GM23338 (cell line): ENCODE data around the gene TTC39A. TPM values are rescaled to one million over a fixed set of nuclear protein-coding genes. Genes with fewer than 3 reads are reported as not detected.

Experiments
- ATAC-seq: fragments of 200-7000 bp; cut with Tn5 transposase; 3 replicates; pipeline ENCODE4 v1.9.1; 2020
- DNase-seq: peaks from one replicate; pipeline ENCODE4 v3.0.0-alpha.2; 2015; ENCODE audit warnings: low spot score
- H2AFZ ChIP-seq: fragments of 200-600 bp; sonication (generic); 2 replicates; pipeline ENCODE4 v1.8.0; 2016; ENCODE audit warnings: antibody characterized with exemption, mild to moderate bottlenecking, moderate library complexity
- H3F3A ChIP-seq: fragments of 200-600 bp; sonication (generic); replicated peaks from 2 replicates; pipeline ENCODE4 v1.8.0; 2017; ENCODE audit warnings: antibody characterized with exemption, mixed run types, low read depth
- H3K27ac ChIP-seq: fragments of 200-600 bp; sonication (generic); 2 replicates; pipeline ENCODE4 v1.6.1; 2016; ENCODE audit warnings: low read depth
- H3K27me3 ChIP-seq: fragments of 200-600 bp; sonication (generic); 2 replicates; pipeline ENCODE4 v1.8.0; 2016; ENCODE audit warnings: mild to moderate bottlenecking, mixed run types, moderate library complexity; ENCODE audit not compliant: insufficient read depth
- H3K36me3 ChIP-seq: fragments of 200-600 bp; sonication (generic); 2 replicates; pipeline ENCODE4 v1.8.0; 2016; ENCODE audit warnings: mild to moderate bottlenecking; ENCODE audit not compliant: insufficient read depth
- H3K4me1 ChIP-seq: fragments of 200-600 bp; sonication (generic); 2 replicates; pipeline ENCODE4 v1.8.0; 2016; ENCODE audit warnings: mild to moderate bottlenecking, moderate library complexity; ENCODE audit not compliant: insufficient read depth
- H3K4me2 ChIP-seq: fragments of 200-600 bp; sonication (generic); 2 replicates; pipeline ENCODE4 v1.7.1; 2017; ENCODE audit warnings: mixed run types
- H3K4me3 ChIP-seq: fragments of 200-600 bp; sonication (generic); 2 replicates; pipeline ENCODE4 v1.6.1; 2016; ENCODE audit warnings: mixed run types
- H3K79me2 ChIP-seq: fragments of 200-600 bp; sonication (generic); replicated peaks from 2 replicates; pipeline ENCODE4 v1.8.0; 2017; ENCODE audit warnings: mild to moderate bottlenecking; ENCODE audit not compliant: insufficient read depth
- H3K9me2 ChIP-seq: fragments of 200-600 bp; sonication (generic); 2 replicates; pipeline ENCODE4 v1.8.0; 2017; ENCODE audit not compliant: insufficient read depth
- H4K20me1 ChIP-seq: fragments of 200-600 bp; sonication (generic); replicated peaks from 2 replicates; pipeline ENCODE4 v1.8.0; 2017; ENCODE audit warnings: mild to moderate bottlenecking; ENCODE audit not compliant: insufficient read depth
- H3K27ac Mint-ChIP-seq: 2 replicates; pipeline ENCODE4 v1.8.0; 2020; ENCODE audit warnings: inconsistent platforms, mild to moderate bottlenecking, moderate library complexity, mixed read lengths
- H3K27me3 Mint-ChIP-seq: 3 replicates; pipeline ENCODE4 v1.8.0; 2022; ENCODE audit warnings: low read depth, mild to moderate bottlenecking, moderate library complexity, mixed read lengths, inconsistent platforms; ENCODE audit not compliant: insufficient read depth, poor library complexity
- H3K36me3 Mint-ChIP-seq: 3 replicates; pipeline ENCODE4 v1.8.0; 2021; ENCODE audit warnings: low read depth, mild to moderate bottlenecking, inconsistent platforms, moderate library complexity, mixed read lengths
- H3K4me1 Mint-ChIP-seq: 3 replicates; pipeline ENCODE4 v1.8.0; 2020; ENCODE audit warnings: mild to moderate bottlenecking, inconsistent platforms, mixed read lengths
- H3K4me3 Mint-ChIP-seq: 3 replicates; pipeline ENCODE4 v1.8.0; 2021; ENCODE audit warnings: moderate library complexity, mild to moderate bottlenecking, inconsistent platforms, mixed read lengths
- H3K9me3 Mint-ChIP-seq: 3 replicates; pipeline ENCODE4 v1.8.0; 2020; ENCODE audit warnings: moderate library complexity, mild to moderate bottlenecking, inconsistent platforms, mixed read lengths
- CREB1 ChIP-seq: fragments of 250-450 bp; sonication (Bioruptor Pico); IDR thresholded peaks from 2 replicates; pipeline ENCODE4 v1.5.0; 2020; ENCODE audit warnings: low read depth, mild to moderate bottlenecking, moderate library complexity
- EZH2 ChIP-seq: fragments of 200-600 bp; sonication (generic); IDR thresholded peaks from one replicate; pipeline ENCODE4 v1.8.0; 2017; ENCODE audit warnings: antibody characterized with exemption, mild to moderate bottlenecking, low read depth; ENCODE audit not compliant: unreplicated experiment
- EZH2phosphoT487 ChIP-seq: fragments of 200-600 bp; sonication (generic); IDR thresholded peaks from one replicate; pipeline ENCODE4 v1.8.1; 2018; ENCODE audit warnings: antibody characterized with exemption; ENCODE audit not compliant: unreplicated experiment
- JUNB ChIP-seq: IDR thresholded peaks from one replicate; pipeline ENCODE4 v1.6.1; 2016; ENCODE audit warnings: antibody characterized with exemption; ENCODE audit not compliant: unreplicated experiment
- NANOG ChIP-seq: IDR thresholded peaks from 2 replicates; pipeline ENCODE4 v1.6.1; 2016; ENCODE audit warnings: antibody characterized with exemption, borderline replicate concordance
- ZNF114 ChIP-seq: fragments of 250-450 bp; sonication (Bioruptor Pico); IDR thresholded peaks from 2 replicates; pipeline ENCODE4 v1.5.0; 2020; ENCODE audit warnings: mild to moderate bottlenecking, moderate library complexity
- ZNF331 ChIP-seq: fragments of 250-450 bp; sonication (Bioruptor Pico); IDR thresholded peaks from 2 replicates; pipeline ENCODE4 v1.5.0; 2020; ENCODE audit warnings: low read depth, mild to moderate bottlenecking, moderate library complexity
- polyA plus RNA-seq: library from polyadenylated mRNA; unstranded; fragments of >200 nt; fragmentation: Nextera tagmentation; extraction: Ambion mirVana; gene quantifications from 2 replicates; pipeline ENCODE4 v1.2.1, GENCODE V29; 2016
- total RNA-seq: library from RNA; depleted of rRNA; stranded (reverse); fragments of >200 nt; shearing (Covaris generic); gene quantifications from 2 replicates; pipeline ENCODE4 v1.2.3, GENCODE V29; 2014
- TF ChIP-seq, protein P1 (sequence below): IDR thresholded peaks from 2 replicates; pipeline ENCODE4 v1.6.1; 2016; ENCODE audit warnings: antibody characterized with exemption
- TF ChIP-seq, protein P2 (sequence below), 2 experiments: fragments of 200-600 bp in 1 of 2; sonication (generic) in 1 of 2; conservative IDR thresholded peaks; 2 replicates each; pipeline versions ENCODE4 v1.5.1 to v1.6.1; 2016 to 2017; ENCODE audit warnings: antibody characterized with exemption in 2 of 2, low read depth in 2 of 2, mild to moderate bottlenecking in 2 of 2, moderate library complexity in 1 of 2
- TF ChIP-seq, protein P3 (sequence below): fragments of 250-450 bp; sonication (Bioruptor Pico); IDR thresholded peaks from 2 replicates; pipeline ENCODE4 v1.5.0; 2020; ENCODE audit warnings: mild to moderate bottlenecking, moderate library complexity

The TTC39A gene
- total and polyA plus RNA-seq, 2 experiments from 2014 or later: 2.3 to 7.1 TPM

DNA sequence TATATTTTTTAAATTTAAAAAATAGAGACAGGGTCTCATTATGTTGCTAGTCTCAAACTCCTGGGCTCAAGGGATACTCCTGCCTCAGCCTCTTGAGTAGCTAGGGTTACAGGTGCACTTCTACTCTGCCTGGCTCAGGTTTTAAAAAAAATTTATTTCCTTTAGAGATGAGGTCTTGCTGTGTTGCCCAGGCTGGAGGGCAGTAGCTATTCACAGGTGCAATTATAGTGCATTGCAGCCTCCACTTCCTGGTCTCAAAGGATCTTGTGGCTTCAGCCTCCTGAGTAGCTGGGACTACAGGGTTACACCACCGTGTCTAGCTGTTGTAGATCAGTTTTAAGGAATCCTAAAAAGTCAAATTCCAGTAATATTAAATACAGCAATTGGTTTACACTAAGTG lies 89.2 kb downstream of the TTC39A start:
- no peaks in the 10 kb centered on the region for H3F3A ChIP-seq
- DNase-seq (no peak), ATAC-seq (no peak)
- Mint-ChIP-seq H3K9me3 (no peaks in the 10 kb centered on the region), H3K27ac (no peak overlapping the region), H3K36me3 (no peaks in the 10 kb centered on the region), H3K4me3 (no peak overlapping the region), H3K4me1 (peaks cover 20% of the 10 kb centered on the region), H3K27me3 (no peaks in the 10 kb centered on the region)
- no peak overlapping the region for H3K27ac ChIP-seq
- no peaks in the 10 kb centered on the region for H3K9me2 ChIP-seq
- H3K79me2 ChIP-seq: peaks cover 96% of the 10 kb centered on the region
- no peaks in the 10 kb centered on the region for H3K27me3 ChIP-seq
- TF ChIP-seq, protein P1, sequence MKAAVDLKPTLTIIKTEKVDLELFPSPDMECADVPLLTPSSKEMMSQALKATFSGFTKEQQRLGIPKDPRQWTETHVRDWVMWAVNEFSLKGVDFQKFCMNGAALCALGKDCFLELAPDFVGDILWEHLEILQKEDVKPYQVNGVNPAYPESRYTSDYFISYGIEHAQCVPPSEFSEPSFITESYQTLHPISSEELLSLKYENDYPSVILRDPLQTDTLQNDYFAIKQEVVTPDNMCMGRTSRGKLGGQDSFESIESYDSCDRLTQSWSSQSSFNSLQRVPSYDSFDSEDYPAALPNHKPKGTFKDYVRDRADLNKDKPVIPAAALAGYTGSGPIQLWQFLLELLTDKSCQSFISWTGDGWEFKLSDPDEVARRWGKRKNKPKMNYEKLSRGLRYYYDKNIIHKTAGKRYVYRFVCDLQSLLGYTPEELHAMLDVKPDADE: no peak
- TF ChIP-seq, protein P2, sequence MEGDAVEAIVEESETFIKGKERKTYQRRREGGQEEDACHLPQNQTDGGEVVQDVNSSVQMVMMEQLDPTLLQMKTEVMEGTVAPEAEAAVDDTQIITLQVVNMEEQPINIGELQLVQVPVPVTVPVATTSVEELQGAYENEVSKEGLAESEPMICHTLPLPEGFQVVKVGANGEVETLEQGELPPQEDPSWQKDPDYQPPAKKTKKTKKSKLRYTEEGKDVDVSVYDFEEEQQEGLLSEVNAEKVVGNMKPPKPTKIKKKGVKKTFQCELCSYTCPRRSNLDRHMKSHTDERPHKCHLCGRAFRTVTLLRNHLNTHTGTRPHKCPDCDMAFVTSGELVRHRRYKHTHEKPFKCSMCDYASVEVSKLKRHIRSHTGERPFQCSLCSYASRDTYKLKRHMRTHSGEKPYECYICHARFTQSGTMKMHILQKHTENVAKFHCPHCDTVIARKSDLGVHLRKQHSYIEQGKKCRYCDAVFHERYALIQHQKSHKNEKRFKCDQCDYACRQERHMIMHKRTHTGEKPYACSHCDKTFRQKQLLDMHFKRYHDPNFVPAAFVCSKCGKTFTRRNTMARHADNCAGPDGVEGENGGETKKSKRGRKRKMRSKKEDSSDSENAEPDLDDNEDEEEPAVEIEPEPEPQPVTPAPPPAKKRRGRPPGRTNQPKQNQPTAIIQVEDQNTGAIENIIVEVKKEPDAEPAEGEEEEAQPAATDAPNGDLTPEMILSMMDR (conservative IDR thresholded peaks at IDR 0.05; ENCODE audit: low read depth in 2 of 2): no peak
- TF ChIP-seq JUNB: no peak
- no peak overlapping the region for H3K4me2 ChIP-seq
- H4K20me1 ChIP-seq: peaks cover 33% of the 10 kb centered on the region
- H2AFZ ChIP-seq: no peak overlapping the region
- no peaks in the 10 kb centered on the region for H3K36me3 ChIP-seq
- H3K4me3 ChIP-seq: no peak overlapping the region
- peaks cover 24% of the 10 kb centered on the region for H3K4me1 ChIP-seq

DNA sequence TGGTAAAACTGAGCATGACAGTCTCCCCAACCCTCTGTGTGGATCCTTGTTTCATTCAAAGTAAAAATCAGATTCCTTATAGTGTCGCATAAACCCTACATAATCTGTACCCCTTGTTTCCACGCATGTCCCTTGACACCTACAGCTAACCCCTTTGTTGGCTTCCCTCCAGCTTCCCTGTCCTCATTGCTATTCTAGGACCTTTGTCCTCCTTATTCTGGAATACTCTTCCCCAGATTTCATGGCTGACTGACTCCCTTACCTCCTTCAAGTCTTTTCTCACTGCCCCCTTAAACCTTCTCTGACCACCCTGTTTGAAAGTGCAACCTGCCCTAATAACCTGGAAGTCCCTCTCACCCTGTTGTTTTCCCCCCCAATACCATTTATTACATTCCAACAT lies 90.3 kb downstream of the TTC39A start:
- Histone ChIP-seq H3K27ac (no peak overlapping the region), H2AFZ (no peak overlapping the region), H3K4me2 (no peak overlapping the region), H3F3A (no peaks in the 10 kb centered on the region), H3K79me2 (peaks cover 86% of the 10 kb centered on the region), H3K4me3 (no peak overlapping the region), H3K36me3 (no peaks in the 10 kb centered on the region), H3K4me1 (peaks cover 32% of the 10 kb centered on the region), H3K27me3 (peaks cover 6% of the 10 kb centered on the region; the same call in 1 of the 2 replicates), H3K9me2 (no peaks in the 10 kb centered on the region), H4K20me1 (peaks cover 32% of the 10 kb centered on the region)
- Mint-ChIP-seq H3K27me3 (peaks cover 4% of the 10 kb centered on the region), H3K36me3 (no peaks in the 10 kb centered on the region), H3K9me3 (no peaks in the 10 kb centered on the region), H3K27ac (0 out of 2 replicates have a peak overlapping the region, but pooled peaks have one; percentile 18), H3K4me3 (no peak overlapping the region), H3K4me1 (peaks cover 27% of the 10 kb centered on the region)
- ATAC-seq: no peak
- no peak for DNase-seq
- TF ChIP-seq NANOG (no peak), ZNF331 (CRISPR knock-in tag) (no peak), EZH2phosphoT487 (no peak), JUNB (no peak), CREB1 (CRISPR knock-in tag) (no peak), EZH2 (no peak), ZNF114 (CRISPR knock-in tag) (no peak)
- TF ChIP-seq, protein P3, sequence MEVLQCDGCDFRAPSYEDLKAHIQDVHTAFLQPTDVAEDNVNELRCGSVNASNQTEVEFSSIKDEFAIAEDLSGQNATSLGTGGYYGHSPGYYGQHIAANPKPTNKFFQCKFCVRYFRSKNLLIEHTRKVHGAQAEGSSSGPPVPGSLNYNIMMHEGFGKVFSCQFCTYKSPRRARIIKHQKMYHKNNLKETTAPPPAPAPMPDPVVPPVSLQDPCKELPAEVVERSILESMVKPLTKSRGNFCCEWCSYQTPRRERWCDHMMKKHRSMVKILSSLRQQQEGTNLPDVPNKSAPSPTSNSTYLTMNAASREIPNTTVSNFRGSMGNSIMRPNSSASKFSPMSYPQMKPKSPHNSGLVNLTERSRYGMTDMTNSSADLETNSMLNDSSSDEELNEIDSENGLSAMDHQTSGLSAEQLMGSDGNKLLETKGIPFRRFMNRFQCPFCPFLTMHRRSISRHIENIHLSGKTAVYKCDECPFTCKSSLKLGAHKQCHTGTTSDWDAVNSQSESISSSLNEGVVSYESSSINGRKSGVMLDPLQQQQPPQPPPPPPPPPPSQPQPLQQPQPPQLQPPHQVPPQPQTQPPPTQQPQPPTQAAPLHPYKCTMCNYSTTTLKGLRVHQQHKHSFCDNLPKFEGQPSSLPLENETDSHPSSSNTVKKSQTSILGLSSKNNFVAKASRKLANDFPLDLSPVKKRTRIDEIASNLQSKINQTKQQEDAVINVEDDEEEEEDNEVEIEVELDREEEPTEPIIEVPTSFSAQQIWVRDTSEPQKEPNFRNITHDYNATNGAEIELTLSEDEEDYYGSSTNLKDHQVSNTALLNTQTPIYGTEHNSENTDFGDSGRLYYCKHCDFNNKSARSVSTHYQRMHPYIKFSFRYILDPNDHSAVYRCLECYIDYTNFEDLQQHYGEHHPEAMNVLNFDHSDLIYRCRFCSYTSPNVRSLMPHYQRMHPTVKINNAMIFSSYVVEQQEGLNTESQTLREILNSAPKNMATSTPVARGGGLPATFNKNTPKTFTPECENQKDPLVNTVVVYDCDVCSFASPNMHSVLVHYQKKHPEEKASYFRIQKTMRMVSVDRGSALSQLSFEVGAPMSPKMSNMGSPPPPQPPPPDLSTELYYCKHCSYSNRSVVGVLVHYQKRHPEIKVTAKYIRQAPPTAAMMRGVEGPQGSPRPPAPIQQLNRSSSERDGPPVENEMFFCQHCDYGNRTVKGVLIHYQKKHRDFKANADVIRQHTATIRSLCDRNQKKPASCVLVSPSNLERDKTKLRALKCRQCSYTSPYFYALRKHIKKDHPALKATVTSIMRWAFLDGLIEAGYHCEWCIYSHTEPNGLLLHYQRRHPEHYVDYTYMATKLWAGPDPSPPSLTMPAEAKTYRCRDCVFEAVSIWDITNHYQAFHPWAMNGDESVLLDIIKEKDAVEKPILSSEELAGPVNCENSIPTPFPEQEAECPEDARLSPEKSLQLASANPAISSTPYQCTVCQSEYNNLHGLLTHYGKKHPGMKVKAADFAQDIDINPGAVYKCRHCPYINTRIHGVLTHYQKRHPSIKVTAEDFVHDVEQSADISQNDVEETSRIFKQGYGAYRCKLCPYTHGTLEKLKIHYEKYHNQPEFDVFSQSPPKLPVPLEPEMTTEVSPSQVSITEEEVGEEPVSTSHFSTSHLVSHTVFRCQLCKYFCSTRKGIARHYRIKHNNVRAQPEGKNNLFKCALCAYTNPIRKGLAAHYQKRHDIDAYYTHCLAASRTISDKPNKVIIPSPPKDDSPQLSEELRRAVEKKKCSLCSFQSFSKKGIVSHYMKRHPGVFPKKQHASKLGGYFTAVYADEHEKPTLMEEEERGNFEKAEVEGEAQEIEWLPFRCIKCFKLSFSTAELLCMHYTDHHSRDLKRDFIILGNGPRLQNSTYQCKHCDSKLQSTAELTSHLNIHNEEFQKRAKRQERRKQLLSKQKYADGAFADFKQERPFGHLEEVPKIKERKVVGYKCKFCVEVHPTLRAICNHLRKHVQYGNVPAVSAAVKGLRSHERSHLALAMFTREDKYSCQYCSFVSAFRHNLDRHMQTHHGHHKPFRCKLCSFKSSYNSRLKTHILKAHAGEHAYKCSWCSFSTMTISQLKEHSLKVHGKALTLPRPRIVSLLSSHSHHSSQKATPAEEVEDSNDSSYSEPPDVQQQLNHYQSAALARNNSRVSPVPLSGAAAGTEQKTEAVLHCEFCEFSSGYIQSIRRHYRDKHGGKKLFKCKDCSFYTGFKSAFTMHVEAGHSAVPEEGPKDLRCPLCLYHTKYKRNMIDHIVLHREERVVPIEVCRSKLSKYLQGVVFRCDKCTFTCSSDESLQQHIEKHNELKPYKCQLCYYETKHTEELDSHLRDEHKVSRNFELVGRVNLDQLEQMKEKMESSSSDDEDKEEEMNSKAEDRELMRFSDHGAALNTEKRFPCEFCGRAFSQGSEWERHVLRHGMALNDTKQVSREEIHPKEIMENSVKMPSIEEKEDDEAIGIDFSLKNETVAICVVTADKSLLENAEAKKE: no peak
- TF ChIP-seq, protein P2 (conservative IDR thresholded peaks at IDR 0.05; ENCODE audit: low read depth in 2 of 2): no peak
